ENCODE results near the gene FAM222A. TPM values are rescaled to one million over a fixed set of nuclear protein-coding genes. Genes with fewer than 3 reads are reported as not detected.

Gene FAM222A
- total RNA-seq, 1 experiment from 2014 or later, result 12.8 TPM

DNA sequence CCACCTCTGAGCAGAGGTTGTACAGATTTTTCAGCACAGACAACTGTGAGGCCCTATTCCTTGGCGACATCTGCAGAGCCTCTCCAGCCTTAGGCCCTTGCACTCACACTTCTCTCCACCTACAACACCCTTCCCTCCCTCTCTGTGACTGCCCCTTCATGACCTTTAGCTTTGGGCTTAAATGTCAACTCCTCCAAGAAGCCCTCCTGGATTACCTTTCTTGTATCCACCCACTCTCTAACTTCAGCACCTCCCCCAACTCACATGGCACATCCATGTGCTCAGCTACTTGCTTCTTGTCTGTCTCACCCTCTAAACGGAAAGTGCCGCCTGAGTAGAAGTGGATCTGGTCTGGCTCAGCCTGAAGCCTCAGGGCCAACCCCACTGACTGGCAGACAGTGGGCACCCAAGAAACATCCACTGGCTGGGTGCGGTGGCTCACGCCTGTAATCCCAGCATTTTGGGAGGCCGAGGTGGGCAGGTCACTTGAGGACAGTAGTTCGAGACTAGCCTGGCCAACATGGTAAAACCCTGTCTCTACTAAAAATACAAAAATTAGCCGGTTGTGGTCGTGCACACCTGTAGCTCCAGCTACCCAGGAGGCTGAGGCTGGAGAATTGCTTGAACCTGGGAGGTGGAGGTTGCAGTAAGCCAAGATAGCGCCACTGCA is 97.5 kb downstream of the FAM222A start:
- CTCF ChIA-PET, result no interaction called here
- no peak for ATAC-seq
- Histone ChIP-seq H3K27ac (ENCODE audit: low read length) (no peak overlapping the region), H3K36me3 (ENCODE audit: control insufficient read depth, insufficient read depth, low read length) (no peaks in the 10 kb centered on the region), H3K4me3 (ENCODE audit: low read depth in 2 of 2, low read length in 2 of 2) (no peak overlapping the region), H3K27me3 (ENCODE audit: control insufficient read depth, insufficient read depth, low read length) (no peaks in the 10 kb centered on the region), H3K9me3 (ENCODE audit: control insufficient read depth, insufficient read depth, low read depth, low read length) (no peaks in the 10 kb centered on the region), H3K4me1 (ENCODE audit: control insufficient read depth, insufficient read depth, low read length) (no peaks in the 10 kb centered on the region; the same call in 1 of the 2 replicates)
- no peak for TF ChIP-seq SIN3A (IDR thresholded peaks at IDR 0.05; ENCODE audit: borderline replicate concordance, insufficient read depth, low read depth, low read length)
- TF ChIP-seq, protein P1, sequence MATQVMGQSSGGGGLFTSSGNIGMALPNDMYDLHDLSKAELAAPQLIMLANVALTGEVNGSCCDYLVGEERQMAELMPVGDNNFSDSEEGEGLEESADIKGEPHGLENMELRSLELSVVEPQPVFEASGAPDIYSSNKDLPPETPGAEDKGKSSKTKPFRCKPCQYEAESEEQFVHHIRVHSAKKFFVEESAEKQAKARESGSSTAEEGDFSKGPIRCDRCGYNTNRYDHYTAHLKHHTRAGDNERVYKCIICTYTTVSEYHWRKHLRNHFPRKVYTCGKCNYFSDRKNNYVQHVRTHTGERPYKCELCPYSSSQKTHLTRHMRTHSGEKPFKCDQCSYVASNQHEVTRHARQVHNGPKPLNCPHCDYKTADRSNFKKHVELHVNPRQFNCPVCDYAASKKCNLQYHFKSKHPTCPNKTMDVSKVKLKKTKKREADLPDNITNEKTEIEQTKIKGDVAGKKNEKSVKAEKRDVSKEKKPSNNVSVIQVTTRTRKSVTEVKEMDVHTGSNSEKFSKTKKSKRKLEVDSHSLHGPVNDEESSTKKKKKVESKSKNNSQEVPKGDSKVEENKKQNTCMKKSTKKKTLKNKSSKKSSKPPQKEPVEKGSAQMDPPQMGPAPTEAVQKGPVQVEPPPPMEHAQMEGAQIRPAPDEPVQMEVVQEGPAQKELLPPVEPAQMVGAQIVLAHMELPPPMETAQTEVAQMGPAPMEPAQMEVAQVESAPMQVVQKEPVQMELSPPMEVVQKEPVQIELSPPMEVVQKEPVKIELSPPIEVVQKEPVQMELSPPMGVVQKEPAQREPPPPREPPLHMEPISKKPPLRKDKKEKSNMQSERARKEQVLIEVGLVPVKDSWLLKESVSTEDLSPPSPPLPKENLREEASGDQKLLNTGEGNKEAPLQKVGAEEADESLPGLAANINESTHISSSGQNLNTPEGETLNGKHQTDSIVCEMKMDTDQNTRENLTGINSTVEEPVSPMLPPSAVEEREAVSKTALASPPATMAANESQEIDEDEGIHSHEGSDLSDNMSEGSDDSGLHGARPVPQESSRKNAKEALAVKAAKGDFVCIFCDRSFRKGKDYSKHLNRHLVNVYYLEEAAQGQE (IDR thresholded peaks at IDR 0.05; ENCODE audit: insufficient read depth in 1 of 2, low read depth in 2 of 2, low read length in 1 of 2), result no peak
- TF ChIP-seq, protein P2, sequence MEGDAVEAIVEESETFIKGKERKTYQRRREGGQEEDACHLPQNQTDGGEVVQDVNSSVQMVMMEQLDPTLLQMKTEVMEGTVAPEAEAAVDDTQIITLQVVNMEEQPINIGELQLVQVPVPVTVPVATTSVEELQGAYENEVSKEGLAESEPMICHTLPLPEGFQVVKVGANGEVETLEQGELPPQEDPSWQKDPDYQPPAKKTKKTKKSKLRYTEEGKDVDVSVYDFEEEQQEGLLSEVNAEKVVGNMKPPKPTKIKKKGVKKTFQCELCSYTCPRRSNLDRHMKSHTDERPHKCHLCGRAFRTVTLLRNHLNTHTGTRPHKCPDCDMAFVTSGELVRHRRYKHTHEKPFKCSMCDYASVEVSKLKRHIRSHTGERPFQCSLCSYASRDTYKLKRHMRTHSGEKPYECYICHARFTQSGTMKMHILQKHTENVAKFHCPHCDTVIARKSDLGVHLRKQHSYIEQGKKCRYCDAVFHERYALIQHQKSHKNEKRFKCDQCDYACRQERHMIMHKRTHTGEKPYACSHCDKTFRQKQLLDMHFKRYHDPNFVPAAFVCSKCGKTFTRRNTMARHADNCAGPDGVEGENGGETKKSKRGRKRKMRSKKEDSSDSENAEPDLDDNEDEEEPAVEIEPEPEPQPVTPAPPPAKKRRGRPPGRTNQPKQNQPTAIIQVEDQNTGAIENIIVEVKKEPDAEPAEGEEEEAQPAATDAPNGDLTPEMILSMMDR (IDR thresholded peaks at IDR 0.05), result no peak
- intact Hi-C loops (cut with micrococcal nuclease; ENCODE audit: unreplicated experiment) (no loop called here), in situ Hi-C loops (cut with HindIII; ENCODE audit: low pct_unique_long_range_greater_than_20kb, low sequenced_read_pairs) (no loop called here)
- DNase-seq (ENCODE audit: low read depth, low spot score), result no peak
- no TSS peak for BruUV-seq (replicated peaks)
- POLR2A ChIA-PET, result no interaction called here

DNA sequence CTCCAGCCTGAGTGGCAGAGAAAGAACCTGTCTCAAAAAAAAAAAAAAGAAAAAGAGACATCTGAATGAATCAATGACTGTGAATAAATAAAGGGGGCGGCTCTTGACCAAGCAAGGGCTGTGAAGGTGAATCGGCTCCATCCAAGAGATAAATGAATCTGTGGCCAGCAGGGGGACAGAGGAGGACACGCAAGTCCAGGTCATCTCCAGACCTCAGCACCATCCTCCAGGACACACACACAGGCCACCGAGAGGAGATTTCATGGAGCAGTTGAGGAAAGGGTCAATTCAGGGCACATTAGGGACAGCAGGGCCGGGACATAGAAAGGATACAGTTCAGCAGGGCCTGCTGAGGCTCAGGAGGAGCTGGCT is 98.0 kb downstream of the FAM222A start:
- intact Hi-C loops (cut with micrococcal nuclease; ENCODE audit: unreplicated experiment), result no loop called here
- Histone ChIP-seq H3K9me3 (ENCODE audit: control insufficient read depth, insufficient read depth, low read depth, low read length) (no peaks in the 10 kb centered on the region), H3K4me1 (ENCODE audit: control insufficient read depth, insufficient read depth, low read length) (no peaks in the 10 kb centered on the region; the same call in 1 of the 2 replicates), H3K27ac (ENCODE audit: low read length) (no peak overlapping the region), H3K27me3 (ENCODE audit: control insufficient read depth, insufficient read depth, low read length) (no peaks in the 10 kb centered on the region), H3K4me3 (ENCODE audit: low read depth in 2 of 2, low read length in 2 of 2) (no peak overlapping the region), H3K36me3 (ENCODE audit: control insufficient read depth, insufficient read depth, low read length) (no peaks in the 10 kb centered on the region)
- in situ Hi-C loops (cut with HindIII; ENCODE audit: low pct_unique_long_range_greater_than_20kb, low sequenced_read_pairs), result no loop called here
- no peak for TF ChIP-seq SIN3A (IDR thresholded peaks at IDR 0.05; ENCODE audit: borderline replicate concordance, insufficient read depth, low read depth, low read length)
- no peak for TF ChIP-seq TCF7L2 (IDR thresholded peaks at IDR 0.05; ENCODE audit: low read depth, low read length)
- TF ChIP-seq, protein P2 (IDR thresholded peaks at IDR 0.05), result no peak; the same call in 1 of the 2 replicates
- no peak for TF ChIP-seq POLR2AphosphoS5 (IDR thresholded peaks at IDR 0.05; ENCODE audit: low read depth, low read length)
- TF ChIP-seq, protein P1 (IDR thresholded peaks at IDR 0.05; ENCODE audit: insufficient read depth in 1 of 2, low read depth in 2 of 2, low read length in 1 of 2), result no peak
- DNase-seq (ENCODE audit: low read depth, low spot score) (no peak), ATAC-seq (no peak)
- ChIA-PET POLR2A (no interaction called here), CTCF (no interaction called here)
- BruUV-seq (replicated peaks), result no TSS peak
